ENCODE results near the gene NT5E.

Gene NT5E

DNA sequence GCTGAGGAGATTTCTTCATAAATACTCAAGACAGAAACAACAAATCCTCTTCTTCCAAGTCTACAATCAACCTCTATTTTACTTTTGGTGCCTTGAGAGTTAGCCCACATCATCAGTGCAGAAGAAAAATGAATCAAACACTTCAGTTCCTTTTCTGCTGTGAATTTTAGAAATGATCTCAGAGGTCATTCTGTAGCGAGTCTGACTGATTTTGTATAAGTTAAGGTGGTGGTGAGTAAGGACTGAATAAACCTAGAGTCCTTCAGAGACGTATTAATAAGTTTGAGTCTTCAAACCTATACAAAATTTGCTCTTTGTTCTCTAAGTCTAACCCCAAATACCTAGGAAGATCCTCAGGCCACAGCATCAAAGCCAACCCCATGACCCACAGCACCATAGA lies 33.1 kb upstream of the NT5E start:
- TF ChIP-seq, protein P1, sequence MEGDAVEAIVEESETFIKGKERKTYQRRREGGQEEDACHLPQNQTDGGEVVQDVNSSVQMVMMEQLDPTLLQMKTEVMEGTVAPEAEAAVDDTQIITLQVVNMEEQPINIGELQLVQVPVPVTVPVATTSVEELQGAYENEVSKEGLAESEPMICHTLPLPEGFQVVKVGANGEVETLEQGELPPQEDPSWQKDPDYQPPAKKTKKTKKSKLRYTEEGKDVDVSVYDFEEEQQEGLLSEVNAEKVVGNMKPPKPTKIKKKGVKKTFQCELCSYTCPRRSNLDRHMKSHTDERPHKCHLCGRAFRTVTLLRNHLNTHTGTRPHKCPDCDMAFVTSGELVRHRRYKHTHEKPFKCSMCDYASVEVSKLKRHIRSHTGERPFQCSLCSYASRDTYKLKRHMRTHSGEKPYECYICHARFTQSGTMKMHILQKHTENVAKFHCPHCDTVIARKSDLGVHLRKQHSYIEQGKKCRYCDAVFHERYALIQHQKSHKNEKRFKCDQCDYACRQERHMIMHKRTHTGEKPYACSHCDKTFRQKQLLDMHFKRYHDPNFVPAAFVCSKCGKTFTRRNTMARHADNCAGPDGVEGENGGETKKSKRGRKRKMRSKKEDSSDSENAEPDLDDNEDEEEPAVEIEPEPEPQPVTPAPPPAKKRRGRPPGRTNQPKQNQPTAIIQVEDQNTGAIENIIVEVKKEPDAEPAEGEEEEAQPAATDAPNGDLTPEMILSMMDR (conservative IDR thresholded peaks at IDR 0.05; ENCODE audit: low read depth, low read length): no peak
- H3K4me3 ChIP-seq (ENCODE audit: low read length): no peak overlapping the region
- no peak for DNase-seq (ENCODE audit: low read depth)

DNA sequence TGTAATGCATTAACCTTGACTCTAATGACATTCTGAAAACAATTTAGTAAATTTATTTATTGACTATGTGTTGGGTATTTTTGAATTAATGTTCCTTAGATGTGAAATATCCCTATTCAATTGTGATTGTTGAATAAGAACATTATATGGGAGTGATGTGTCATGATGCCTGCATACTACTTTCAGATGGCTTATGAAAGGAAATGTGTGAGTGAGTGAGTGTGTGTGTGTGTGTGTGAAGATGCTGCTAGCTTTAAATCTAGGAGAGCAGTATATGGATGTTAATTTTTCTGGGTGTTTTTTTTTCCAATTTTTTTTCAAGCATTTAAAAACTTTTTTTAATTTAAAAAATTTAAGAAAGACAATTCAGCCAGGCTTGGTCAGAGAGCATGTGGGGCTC lies 32.5 kb upstream of the NT5E start:
- DNase-seq (ENCODE audit: low read depth): no peak
- H3K4me3 ChIP-seq (ENCODE audit: low read length): no peak overlapping the region

DNA sequence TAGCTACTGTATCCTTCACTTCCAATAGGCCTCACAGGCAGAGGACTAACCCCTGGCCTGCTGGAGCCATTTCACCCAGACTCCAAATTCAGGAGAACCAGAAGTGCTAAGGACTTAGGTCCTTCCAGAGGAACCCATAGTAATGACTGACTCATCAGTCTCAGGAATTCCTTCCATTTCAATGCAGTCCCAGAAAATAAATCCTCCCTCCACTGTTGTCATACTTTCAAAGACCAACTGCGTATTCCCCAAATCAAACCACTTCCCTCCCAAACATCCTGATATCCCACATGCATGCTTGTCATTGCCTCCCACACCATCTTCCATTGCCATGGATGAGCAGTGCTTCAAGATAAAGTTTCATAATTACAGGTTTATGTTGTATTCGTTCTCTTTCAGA lies 31.8 kb upstream of the NT5E start:
- DNase-seq (ENCODE audit: low read depth): no peak
- TF ChIP-seq, protein P1 (conservative IDR thresholded peaks at IDR 0.05; ENCODE audit: low read depth, low read length): no peak
- H3K4me3 ChIP-seq (ENCODE audit: low read length): no peak overlapping the region

More for the DNA sequence above, 32.5 kb upstream of the NT5E start:
- TF ChIP-seq, protein P1 (conservative IDR thresholded peaks at IDR 0.05; ENCODE audit: low read depth, low read length): no peak

DNA sequence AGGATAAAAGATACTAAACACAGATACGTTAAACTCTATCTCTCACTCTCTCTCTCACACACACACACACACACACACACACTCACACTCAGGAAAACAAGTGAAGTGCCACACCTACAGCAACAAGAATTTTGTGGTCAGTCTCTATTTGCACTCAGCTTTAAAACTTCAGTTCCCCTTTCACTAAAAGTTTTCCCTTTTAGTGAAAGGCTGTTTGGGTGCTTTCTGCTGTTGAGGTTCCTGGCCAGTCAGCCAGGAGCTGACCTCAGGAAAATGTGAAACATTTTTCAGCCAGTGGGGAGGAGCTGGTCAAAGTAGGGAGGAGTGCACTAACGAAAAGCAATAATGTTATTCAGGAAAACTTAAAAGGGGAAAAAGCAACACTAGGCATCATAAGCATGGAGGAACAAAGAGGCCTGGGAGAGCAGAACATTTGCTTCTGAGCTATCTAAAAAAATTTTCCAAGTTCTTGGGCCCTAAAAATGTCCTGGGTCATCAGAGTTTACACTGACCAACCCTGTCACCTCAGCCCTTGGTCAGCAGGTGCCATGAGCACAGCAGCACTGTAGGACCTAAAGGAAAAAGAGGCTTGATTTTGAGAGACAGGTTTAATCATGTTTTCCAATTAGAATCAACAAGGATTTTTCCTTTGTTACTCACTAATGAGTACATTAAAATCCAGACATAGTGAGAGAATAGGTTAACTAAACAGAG lies 30.7 kb upstream of the NT5E start:
- no peak for DNase-seq (ENCODE audit: low read depth)
- no peak overlapping the region for H3K4me3 ChIP-seq (ENCODE audit: low read length)
- TF ChIP-seq, protein P1 (conservative IDR thresholded peaks at IDR 0.05; ENCODE audit: low read depth, low read length): no peak

DNA sequence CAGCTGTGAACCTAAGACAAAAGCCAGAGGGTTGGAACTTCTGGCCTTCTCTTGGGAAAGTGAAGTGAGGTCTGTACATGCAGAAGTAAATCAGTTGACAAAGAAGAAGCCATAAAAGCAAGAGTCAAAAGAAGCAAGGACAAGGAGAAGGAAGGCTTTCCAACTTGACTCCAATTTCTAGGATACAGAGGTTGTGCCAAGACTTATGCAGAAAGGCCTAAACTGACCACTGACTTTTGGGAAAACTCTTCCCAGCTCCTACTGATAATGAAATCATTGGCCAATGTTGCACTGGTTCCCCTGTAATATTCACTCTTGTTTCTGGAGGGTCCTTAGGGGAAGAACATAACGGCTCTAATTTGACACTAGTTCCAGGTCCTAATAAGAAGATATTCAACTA lies 29.3 kb upstream of the NT5E start:
- no peak overlapping the region for H3K4me3 ChIP-seq (ENCODE audit: low read length)
- no peak for DNase-seq (ENCODE audit: low read depth)
- TF ChIP-seq, protein P1 (conservative IDR thresholded peaks at IDR 0.05; ENCODE audit: low read depth, low read length): no peak

DNA sequence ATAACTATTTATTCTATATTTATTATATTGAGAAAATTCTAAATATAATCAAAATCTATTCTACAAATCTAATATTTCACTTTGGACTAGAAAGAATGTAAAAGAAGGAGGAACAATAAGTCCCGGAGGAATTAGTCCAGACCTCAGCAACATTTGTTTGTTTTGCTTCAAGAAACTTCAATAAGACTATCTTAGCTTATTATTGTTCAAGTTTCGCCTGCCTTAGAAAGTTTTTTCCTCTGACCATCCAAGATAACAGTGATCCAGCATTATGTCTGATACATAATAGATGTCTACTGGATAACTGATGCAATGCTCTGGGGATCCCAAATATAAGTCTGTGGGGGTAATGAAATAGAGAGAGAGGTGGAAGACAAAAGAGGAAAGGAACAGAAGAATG lies 28.7 kb upstream of the NT5E start:
- TF ChIP-seq, protein P1 (conservative IDR thresholded peaks at IDR 0.05; ENCODE audit: low read depth, low read length): no peak
- no peak for DNase-seq (ENCODE audit: low read depth)
- H3K4me3 ChIP-seq (ENCODE audit: low read length): no peak overlapping the region

DNA sequence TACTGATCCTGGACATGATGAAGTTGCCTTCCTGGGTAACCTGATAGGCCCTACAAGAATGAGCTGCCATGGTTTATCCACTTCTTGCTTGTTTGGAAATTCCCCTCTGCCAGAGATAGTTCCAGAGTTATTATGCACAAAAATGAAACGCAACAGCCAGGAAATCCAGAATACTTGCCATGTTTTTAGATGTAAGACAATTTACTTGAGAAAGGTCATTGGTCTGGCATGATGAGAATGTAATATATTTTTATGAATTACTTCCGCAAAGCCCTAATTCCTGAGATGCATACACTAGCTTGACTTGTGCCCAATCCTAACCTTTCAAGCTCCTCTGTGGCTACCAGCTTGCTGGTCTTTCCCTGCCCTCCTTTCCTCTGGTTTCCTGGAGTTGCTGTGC lies 27.9 kb upstream of the NT5E start:
- TF ChIP-seq, protein P1 (conservative IDR thresholded peaks at IDR 0.05; ENCODE audit: low read depth, low read length): no peak
- DNase-seq (ENCODE audit: low read depth): no peak
- no peak overlapping the region for H3K4me3 ChIP-seq (ENCODE audit: low read length)
